HepG2 (cell line): Measurements from ENCODE around the gene HLF. TPM values are rescaled to one million over a fixed set of nuclear protein-coding genes. Genes with fewer than 3 reads are reported as not detected.

Experiments used
- AGO2 ChIP-seq: fragments of 200-400 bp; formaldehyde crosslinking; optimal IDR thresholded peaks from 2 replicates; pipeline ENCODE3; 2017; ENCODE audit warnings: mild to moderate bottlenecking, low read depth, low read length, moderate library complexity
- GABPB1 ChIP-seq: IDR thresholded peaks from 2 replicates; pipeline ENCODE4 v1.6.1; 2016; ENCODE audit warnings: mild to moderate bottlenecking, missing genetic modification reagents, moderate library complexity, missing compliant biosample characterization
- HIVEP1 ChIP-seq: sonication (generic); formaldehyde crosslinking; IDR thresholded peaks from 2 replicates; pipeline ENCODE4 v1.4.0; 2020; ENCODE audit warnings: mild to moderate bottlenecking, missing genetic modification reagents
- KLF13 ChIP-seq: sonication (generic); formaldehyde crosslinking; IDR thresholded peaks from 2 replicates; pipeline ENCODE4 v1.4.0; 2020; ENCODE audit warnings: mild to moderate bottlenecking, missing genetic modification reagents
- POLR2A ChIP-seq, 2 experiments: IDR thresholded peaks; 2 replicates each; pipeline ENCODE4 v1.6.1; 2011; ENCODE audit warnings: low read depth in 2 of 2, low read length in 2 of 2, mild to moderate bottlenecking in 1 of 2, moderate library complexity in 1 of 2; ENCODE audit not compliant: insufficient read depth in 1 of 2
- PRDM4 ChIP-seq: sonication (generic); formaldehyde crosslinking; IDR thresholded peaks from 2 replicates; pipeline ENCODE4 v1.9.0; 2021; ENCODE audit warnings: missing genetic modification reagents, borderline replicate concordance
- PREB ChIP-seq: sonication (generic); formaldehyde crosslinking; IDR thresholded peaks from 2 replicates; pipeline ENCODE4 v1.4.0; 2020; ENCODE audit warnings: missing genetic modification reagents
- PTBP1 ChIP-seq: fragments of 200-400 bp; formaldehyde crosslinking; IDR thresholded peaks from 2 replicates; pipeline ENCODE4 v1.6.1; 2018; ENCODE audit warnings: low read length, low read depth; ENCODE audit not compliant: poor library complexity, severe bottlenecking
- RBM22 ChIP-seq: fragments of 200-400 bp; formaldehyde crosslinking; optimal IDR thresholded peaks from 2 replicates; pipeline ENCODE3; 2017; ENCODE audit warnings: mild to moderate bottlenecking, low read length, moderate library complexity
- U2AF1 ChIP-seq: fragments of 200-400 bp; formaldehyde crosslinking; optimal IDR thresholded peaks from 2 replicates; pipeline ENCODE3; 2017; ENCODE audit warnings: mild to moderate bottlenecking, low read depth, low read length
- ZBTB49 ChIP-seq: sonication (generic); formaldehyde crosslinking; IDR thresholded peaks from 2 replicates; pipeline ENCODE4 v1.4.0; 2020; ENCODE audit warnings: missing genetic modification reagents, borderline replicate concordance
- ZBTB7B ChIP-seq: sonication (generic); formaldehyde crosslinking; IDR thresholded peaks from 2 replicates; pipeline ENCODE4 v1.4.0; 2020; ENCODE audit warnings: missing genetic modification reagents
- ZNF256 ChIP-seq: sonication (generic); formaldehyde crosslinking; conservative IDR thresholded peaks from 2 replicates; pipeline ENCODE4 v1.4.0; 2020; ENCODE audit warnings: missing genetic modification reagents
- ZNF563 ChIP-seq: sonication (generic); formaldehyde crosslinking; IDR thresholded peaks from 2 replicates; pipeline ENCODE4 v1.8.0; 2022; ENCODE audit warnings: mild to moderate bottlenecking, moderate library complexity, missing genetic modification reagents
- ZNF574 ChIP-seq: sonication (generic); formaldehyde crosslinking; IDR thresholded peaks from 2 replicates; pipeline ENCODE4 v1.4.0; 2020; ENCODE audit warnings: missing genetic modification reagents
- ZNF784 ChIP-seq: sonication (generic); formaldehyde crosslinking; IDR thresholded peaks from 2 replicates; pipeline ENCODE4 v1.5.1; 2020; ENCODE audit warnings: missing genetic modification reagents, mild to moderate bottlenecking, borderline replicate concordance
- ZSCAN5A ChIP-seq: sonication (generic); formaldehyde crosslinking; IDR thresholded peaks from 2 replicates; pipeline ENCODE4 v1.8.0; 2022; ENCODE audit warnings: mild to moderate bottlenecking, missing genetic modification reagents, borderline replicate concordance
- polyA plus RNA-seq, 8 experiments: library from polyadenylated mRNA; depleted of rRNA in 3 of 8; stranded (reverse) in 7 of 8; unstranded in 1 of 8; fragments of >200 nt; fragmentation: Illumina TruSeq in 4 of 8; extraction: Trizol in 4 of 8; gene quantifications; 2 replicates each; pipeline versions ENCODE4 v1.2.1 to v1.2.3, GENCODE V29; 2011 to 2016; ENCODE audit warnings: low read depth in 4 of 8, missing spikeins in 1 of 8, mixed read lengths in 1 of 8; ENCODE audit not compliant: insufficient read depth in 1 of 8
- total RNA-seq, 5 experiments: library from RNA; depleted of rRNA; stranded (reverse); fragments of >200 nt; fragmentation: Illumina TruSeq; extraction: Trizol; gene quantifications; 2 replicates each; pipeline ENCODE4 v1.2.3, GENCODE V29; 2016; ENCODE audit warnings: low read depth in 1 of 5

HLF gene
- total and polyA plus RNA-seq, 2 of the 13 experiments (the other 11 are each of a cell fraction or from before 2014, with no cell fraction given): 202 to 346 TPM

GRCh38 chr17:55265311-55266021 lies 706 bp downstream of the HLF start (continued):
- TF ChIP-seq ZNF574 (CRISPR knock-in tag) (0 out of 2 replicates have a peak, but pooled peaks have one; percentile 23), ZNF256 (CRISPR knock-in tag) (0 out of 2 replicates have a peak, but pooled peaks have one; percentile 51), AGO2 (peak; percentile 100), GABPB1 (CRISPR knock-in tag) (peak; percentile 26; the same call in 1 of the 2 replicates), ZNF563 (CRISPR knock-in tag) (no peak; the same call in 1 of the 2 replicates), ZBTB49 (CRISPR knock-in tag) (0 out of 2 replicates have a peak, but pooled peaks have one; percentile 49), U2AF1 (peak; percentile 76), PREB (CRISPR knock-in tag) (no peak), ZSCAN5A (CRISPR knock-in tag) (no peak), POLR2A (IDR thresholded peaks at IDR 0.05; ENCODE audit: insufficient read depth in 1 of 2, low read depth in 2 of 2, low read length in 2 of 2) (peak in 1 of 2 experiments; percentile 42; a peak in 1 of 4 replicates), ZBTB7B (CRISPR knock-in tag) (0 out of 2 replicates have a peak, but pooled peaks have one; percentile 18), HIVEP1 (CRISPR knock-in tag) (0 out of 2 replicates have a peak, but pooled peaks have one; percentile 14), PRDM4 (CRISPR knock-in tag) (0 out of 2 replicates have a peak, but pooled peaks have one; percentile 36), PTBP1 (peak; percentile 90), KLF13 (no peak), ZNF784 (CRISPR knock-in tag) (0 out of 2 replicates have a peak, but pooled peaks have one; percentile 2), RBM22 (peak; percentile 91)
